ENCODE measurements around the gene TOM1.
A peak's percentile ranks its signal among the peaks of the same experiment; 100 is the strongest.
"Not testable (repeated sequence)": the region's sequence is repeated elsewhere in the genome, so short reads cannot be mapped to it uniquely, and the experiment has no call there.

Gene TOM1

GRCh38 chr22:35376728-35377472 lies 77.2 kb downstream of the TOM1 start:
- DNase-seq = peak; percentile 23

GRCh38 chr22:35377735-35378134 lies 78.0 kb downstream of the TOM1 start:
- no peak for DNase-seq

- DNase-seq = no peak
Observed at GRCh38 chr22:35378621-35379020, 78.9 kb downstream of the TOM1 start.

GRCh38 chr22:35379146-35379993 lies 79.7 kb downstream of the TOM1 start:
- no peak for DNase-seq

- DNase-seq = no peak
Observed at GRCh38 chr22:35380013-35380412, 80.3 kb downstream of the TOM1 start.

GRCh38 chr22:35380537-35381423 lies 81.1 kb downstream of the TOM1 start, which contains the start of gene HMOX1:
Gene HMOX1, plus strand, starts transcription at chr22:35381096. Its CDS starts 78 bp downstream, at chr22:35381174.
- peak; percentile 46 for DNase-seq

GRCh38 chr22:35381424-35382009 lies 81.8 kb downstream of the TOM1 start:
- no peak for DNase-seq

GRCh38 chr22:35383679-35384071 lies 84.0 kb downstream of the TOM1 start:
- DNase-seq = no peak

- no peak for DNase-seq
Observed at GRCh38 chr22:35384527-35384926, 84.8 kb downstream of the TOM1 start.

GRCh38 chr22:35384975-35385588 lies 85.4 kb downstream of the TOM1 start:
- no peak for DNase-seq

GRCh38 chr22:35386670-35387288 lies 87.1 kb downstream of the TOM1 start:
- DNase-seq = no peak

GRCh38 chr22:35390933-35391332 lies 91.2 kb downstream of the TOM1 start:
- DNase-seq = no peak

- no peak for DNase-seq
Observed at GRCh38 chr22:35392357-35392756, 92.7 kb downstream of the TOM1 start.

- DNase-seq = no peak
Observed at GRCh38 chr22:35393116-35394010, 93.7 kb downstream of the TOM1 start.

- no peak for DNase-seq
Observed at GRCh38 chr22:35394011-35394312, 94.3 kb downstream of the TOM1 start.

GRCh38 chr22:35394810-35395563 lies 95.3 kb downstream of the TOM1 start:
- no peak for DNase-seq

GRCh38 chr22:35396622-35397021 lies 96.9 kb downstream of the TOM1 start:
- not testable (repeated sequence) for DNase-seq

GRCh38 chr22:35397095-35397904 lies 97.6 kb downstream of the TOM1 start:
- DNase-seq = no peak

Data from NCI-H1092 (cell line).